IMR-90 (cell line): ENCODE data around the gene FIBIN. TPM values are rescaled to one million over a fixed set of nuclear protein-coding genes. Genes with fewer than 3 reads are reported as not detected.

ENCODE experiments used
- ATAC-seq: fragments of 200-7000 bp; cut with Tn5 transposase; 2 replicates; pipeline ENCODE4 v1.9.1; 2020; ENCODE audit warnings: low read depth, mild to moderate bottlenecking, moderate library complexity
- BruUV-seq: library from RNA; stranded (reverse); fragments of 400-500 nt; replicated peaks from 2 replicates; lab custom pipeline; 2021; lab: Mats Ljungman, UMichigan
- CTCF ChIA-PET: fragments of 300-600 bp; formaldehyde crosslinking; extraction: SDS; loops from one replicate; lab custom pipeline; 2021; ENCODE audit warnings: antibody characterized with exemption; lab: Yijun Ruan, JAX
- POLR2A ChIA-PET: fragments of 300-600 bp; sonication (Branson Sonifier 250); formaldehyde crosslinking; loops from one replicate; lab custom pipeline; 2022; ENCODE audit warnings: antibody characterized with exemption; ENCODE audit not compliant: unreplicated experiment; lab: Charles Lee
- DNase-seq: peaks from one replicate; pipeline ENCODE4 v3.0.0; 2013
- H2AFZ ChIP-seq: replicated peaks from 2 replicates; pipeline ENCODE3; 2013; ENCODE audit warnings: low read length, mild to moderate bottlenecking; ENCODE audit not compliant: poor library complexity
- H2AK5ac ChIP-seq: 2 replicates; pipeline ENCODE4 v1.6.1; 2013; ENCODE audit warnings: low read depth, low read length, inconsistent platforms
- H2AK9ac ChIP-seq: replicated peaks from 2 replicates; pipeline ENCODE3; 2013; ENCODE audit warnings: mild to moderate bottlenecking, low read depth, low read length, moderate library complexity; ENCODE audit not compliant: poor library complexity
- H2BK120ac ChIP-seq: 2 replicates; pipeline ENCODE4 v1.6.1; 2013; ENCODE audit warnings: low read depth, low read length, inconsistent platforms
- H2BK15ac ChIP-seq: 3 replicates; pipeline ENCODE4 v1.6.1; 2013; ENCODE audit warnings: low read depth, low read length, inconsistent platforms
- H2BK20ac ChIP-seq: 2 replicates; pipeline ENCODE4 v1.6.1; 2013; ENCODE audit warnings: low read depth, mild to moderate bottlenecking, inconsistent platforms, low read length, moderate library complexity
- H2BK5ac ChIP-seq: 2 replicates; pipeline ENCODE4 v1.6.1; 2013; ENCODE audit warnings: mild to moderate bottlenecking, low read depth, low read length, inconsistent platforms; ENCODE audit not compliant: poor library complexity, severe bottlenecking
- H3K14ac ChIP-seq: replicated peaks from 2 replicates; pipeline ENCODE4 v1.6.1; 2013; ENCODE audit warnings: low read depth, low read length, inconsistent platforms
- H3K18ac ChIP-seq: 2 replicates; pipeline ENCODE4 v1.6.1; 2013; ENCODE audit warnings: low read depth, low read length, control low read depth
- H3K23ac ChIP-seq: 2 replicates; pipeline ENCODE4 v1.6.1; 2013; ENCODE audit warnings: low read depth, low read length, inconsistent platforms
- H3K27ac ChIP-seq: 2 replicates; pipeline ENCODE4 v1.5.1; 2013; ENCODE audit warnings: mild to moderate bottlenecking, control low read depth, low read length; ENCODE audit not compliant: insufficient read depth
- H3K27me3 ChIP-seq: 2 replicates; pipeline ENCODE4 v1.6.1; 2013; ENCODE audit warnings: low read length; ENCODE audit not compliant: control insufficient read depth, insufficient read depth
- H3K36me3 ChIP-seq: 2 replicates; pipeline ENCODE4 v1.6.1; 2013; ENCODE audit warnings: low read length, mixed read lengths; ENCODE audit not compliant: control insufficient read depth, insufficient read depth
- H3K4ac ChIP-seq: 2 replicates; pipeline ENCODE4 v1.6.1; 2013; ENCODE audit warnings: low read depth, low read length, inconsistent platforms
- H3K4me1 ChIP-seq: 2 replicates; pipeline ENCODE4 v1.6.1; 2013; ENCODE audit warnings: low read length, mixed read lengths; ENCODE audit not compliant: control insufficient read depth, insufficient read depth
- H3K4me2 ChIP-seq: 2 replicates; pipeline ENCODE4 v1.6.1; 2013; ENCODE audit warnings: low read depth, mild to moderate bottlenecking, control low read depth, low read length, moderate library complexity
- H3K4me3 ChIP-seq: 2 replicates; pipeline ENCODE4 v1.5.1; 2013; ENCODE audit warnings: low read depth, mild to moderate bottlenecking, control low read depth, low read length, moderate library complexity; ENCODE audit not compliant: insufficient read depth
- H3K56ac ChIP-seq: 2 replicates; pipeline ENCODE4 v1.6.1; 2013; ENCODE audit warnings: low read length, inconsistent platforms; ENCODE audit not compliant: insufficient read depth; ENCODE audit errors: extremely low read depth
- H3K79me1 ChIP-seq, 2 experiments: 2 replicates each; pipeline ENCODE4 v1.6.1; 2013; ENCODE audit warnings: low read length in 2 of 2, inconsistent platforms in 1 of 2, low read depth in 1 of 2
- H3K9ac ChIP-seq: 2 replicates; pipeline ENCODE4 v1.6.1; 2013; ENCODE audit warnings: low read depth, low read length, control low read depth
- H3K9me1 ChIP-seq: 2 replicates; pipeline ENCODE4 v1.6.1; 2013; ENCODE audit warnings: low read length, inconsistent platforms; ENCODE audit not compliant: insufficient read depth
- H3K9me3 ChIP-seq: 2 replicates; pipeline ENCODE4 v1.6.1; 2013; ENCODE audit warnings: low read length; ENCODE audit not compliant: control insufficient read depth, insufficient read depth
- H4K20me1 ChIP-seq: 2 replicates; pipeline ENCODE4 v1.6.1; 2013; ENCODE audit warnings: low read length, inconsistent platforms; ENCODE audit not compliant: insufficient read depth
- H4K5ac ChIP-seq: 2 replicates; pipeline ENCODE4 v1.6.1; 2013; ENCODE audit warnings: mild to moderate bottlenecking, low read depth, low read length, control low read depth
- H4K8ac ChIP-seq, 2 experiments: 2 replicates each; pipeline ENCODE4 v1.6.1; 2013; ENCODE audit warnings: low read depth in 2 of 2, low read length in 2 of 2, control low read depth in 1 of 2, inconsistent platforms in 1 of 2
- H4K91ac ChIP-seq: 2 replicates; pipeline ENCODE4 v1.6.1; 2013; ENCODE audit warnings: low read depth, low read length, inconsistent platforms; ENCODE audit not compliant: insufficient read depth
- POLR2A ChIP-seq: IDR thresholded peaks from 2 replicates; pipeline ENCODE4 v1.6.1; 2012; ENCODE audit warnings: mild to moderate bottlenecking, low read depth, low read length
- WGBS, 2 experiments: methylation state at CpG; one replicate each; pipeline versions ENCODE4 v1.1.5 to v1.1.7; 2013; ENCODE audit warnings: missing lambda C conversion rate in 2 of 2; ENCODE audit not compliant: insufficient read length in 1 of 2; ENCODE audit errors: extremely low coverage in 2 of 2; 5-methylcytosine and 5-hydroxymethylcytosine counted together
- dilution Hi-C: fragments of 300-500 bp; cut with HindIII; formaldehyde crosslinking; loops from one replicate; pipeline ENCODE4 v1.14.3; 2018; ENCODE audit warnings: low sequenced_read_pairs; ENCODE audit not compliant: unreplicated experiment
- in situ Hi-C: fragments of 300-500 bp; cut with MboI; formaldehyde crosslinking; loops from 3 replicates; pipeline ENCODE4 v1.14.3; 2019; ENCODE audit warnings: low sequenced_read_pairs, inconsistent platforms, mixed read lengths
- intact Hi-C: fragments of 100-400 bp; cut with micrococcal nuclease; formaldehyde crosslinking; loops from 2 replicates; pipeline ENCODE4 v1.10.0; 2022
- polyA plus RNA-seq, 3 experiments: library from polyadenylated mRNA; depleted of rRNA; stranded (reverse); fragments of >200 nt; gene quantifications; 2 replicates each; pipeline ENCODE4 v1.2.3, GENCODE V29; 2012; ENCODE audit warnings: low replicate concordance in 1 of 3
- total RNA-seq: library from RNA; depleted of rRNA; stranded (reverse); fragments of >200 nt; gene quantifications from 2 replicates; pipeline ENCODE4 v1.2.3, GENCODE V29; 2012

FIBIN gene
- total and polyA plus RNA-seq, 2 of the 4 experiments (the other 2 are of a cell fraction), result 5.7 to 6.1 TPM

DNA sequence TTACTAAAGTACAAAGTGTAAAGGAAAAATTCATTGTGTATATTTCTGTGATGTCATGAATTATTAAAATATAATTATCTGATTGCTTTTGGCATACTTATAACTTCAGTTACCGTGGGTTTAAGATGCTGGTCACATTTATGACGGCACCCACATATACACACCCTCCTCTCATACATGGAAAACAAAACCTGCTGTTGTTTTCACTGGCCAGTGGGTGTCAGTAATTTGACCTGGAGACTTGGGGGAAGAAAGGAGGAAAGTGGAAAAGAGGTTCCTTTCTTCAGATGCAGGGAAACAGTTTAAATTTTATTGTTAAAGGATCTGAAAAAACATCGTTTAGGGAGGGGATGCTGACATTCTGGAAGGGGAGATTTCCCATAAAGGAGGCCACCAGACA is 46.0 kb downstream of the FIBIN start:
- no CpG with 5 or more reads among the region's 3 CpGs for WGBS, 2 experiments
- H3K18ac ChIP-seq, result no peak overlapping the region; the same call in 1 of the 2 replicates
- in situ Hi-C loops, result no loop called here
- H2BK5ac ChIP-seq, result no peak overlapping the region
- no peaks in the 10 kb centered on the region for H4K20me1 ChIP-seq
- H4K91ac ChIP-seq, result no peak overlapping the region
- no TSS peak for BruUV-seq
- no peak overlapping the region for H3K27ac ChIP-seq
- intact Hi-C loops, result no loop called here
- DNase-seq (no peak), ATAC-seq (no peak)
- no peak overlapping the region for H3K4ac ChIP-seq
- H2AK5ac ChIP-seq, result no peak overlapping the region
- CTCF ChIA-PET, result no interaction called here
- no peak overlapping the region for H3K4me2 ChIP-seq
- POLR2A ChIA-PET, result no interaction called here
- no peak overlapping the region for H3K56ac ChIP-seq
- H3K9ac ChIP-seq, result no peak overlapping the region
- H2BK120ac ChIP-seq, result no peak overlapping the region
- H3K4me1 ChIP-seq, result peaks cover 4% of the 10 kb centered on the region; the same call in 1 of the 2 replicates
- no peaks in the 10 kb centered on the region for H3K27me3 ChIP-seq
- H2AFZ ChIP-seq, result no peak overlapping the region
- H2BK15ac ChIP-seq, result no peak overlapping the region
- no peaks in the 10 kb centered on the region for H3K9me3 ChIP-seq
- H3K79me1 ChIP-seq, result no peaks in the 10 kb centered on the region
- H4K8ac ChIP-seq, result no peak overlapping the region
- no peak overlapping the region for H2AK9ac ChIP-seq
- no peaks in the 10 kb centered on the region for H3K9me1 ChIP-seq
- no peak overlapping the region for H3K23ac ChIP-seq
- no peak overlapping the region for H3K14ac ChIP-seq
- TF ChIP-seq POLR2A, result no peak
- dilution Hi-C loops, result no loop called here
- H3K4me3 ChIP-seq, result no peak overlapping the region
- no peaks in the 10 kb centered on the region for H3K36me3 ChIP-seq
- H2BK20ac ChIP-seq, result no peak overlapping the region
- no peak overlapping the region for H4K5ac ChIP-seq
